HepG2 (cell line): ENCODE results near the gene AP4E1. TPM values are rescaled to one million over a fixed set of nuclear protein-coding genes. Genes with fewer than 3 reads are reported as not detected.

Experiments
- ATAC-seq: fragments of 200-7000 bp; cut with Tn5 transposase; 3 replicates; pipeline ENCODE4 v1.9.1; 2020; ENCODE audit warnings: mild to moderate bottlenecking, moderate library complexity
- BruUV-seq: library from RNA; stranded (reverse); fragments of 400-500 nt; replicated peaks from 2 replicates; lab custom pipeline; 2021; lab: Mats Ljungman, UMichigan
- CTCF ChIA-PET: fragments of 300-600 bp; formaldehyde crosslinking; extraction: SDS; loops from one replicate; lab custom pipeline; 2021; ENCODE audit warnings: low total read pairs, inconsistent platforms, low intra/inter-chr PET ratio; lab: Yijun Ruan, JAX
- POLR2A ChIA-PET: fragments of 350-600 bp; sonication (Branson Sonifier 250); formaldehyde crosslinking; loops from one replicate; lab custom pipeline; 2020; ENCODE audit warnings: antibody characterized with exemption, inconsistent platforms; lab: Yijun Ruan, JAX
- DNase-seq: peaks from one replicate; pipeline ENCODE4 v3.0.0-alpha.2; 2015; ENCODE audit warnings: low spot score
- FAIRE-seq: peaks from 3 replicates; lab custom pipeline; 2011; peaks lifted over from hg19 to GRCh38; lab: Jason Lieb, UNC
- H2AFZ ChIP-seq: one replicate; pipeline ENCODE4 v1.6.1; 2011; ENCODE audit warnings: low read length, inconsistent platforms
- H3K27ac ChIP-seq: fragments of 300-600 bp; 3 replicates; pipeline ENCODE4 v1.8.0; 2011; ENCODE audit warnings: mixed run types, mild to moderate bottlenecking, mixed read lengths, low read length, inconsistent platforms; ENCODE audit not compliant: insufficient read depth; ENCODE audit errors: extremely low read length
- H3K27me3 ChIP-seq, 2 experiments: fragments of 200-600 bp in 1 of 2; 2 replicates in 1 of 2; 3 replicates in 1 of 2; pipeline versions ENCODE4 v1.6.0 to v1.8.0; 2011; ENCODE audit warnings: low read length in 2 of 2, mild to moderate bottlenecking in 2 of 2, moderate library complexity in 2 of 2, inconsistent platforms in 1 of 2; ENCODE audit not compliant: insufficient read depth in 2 of 2, control insufficient read depth in 1 of 2
- H3K36me3 ChIP-seq, 2 experiments: fragments of 200-600 bp in 1 of 2; replicated peaks in 1 of 2; 2 replicates in 1 of 2; 3 replicates in 1 of 2; pipeline versions ENCODE4 v1.5.1 to v1.8.0; 2011; ENCODE audit warnings: low read length in 2 of 2, inconsistent platforms in 1 of 2; ENCODE audit not compliant: insufficient read depth in 2 of 2, control insufficient read depth in 1 of 2
- H3K4me1 ChIP-seq: 2 replicates; pipeline ENCODE4 v1.5.1; 2012; ENCODE audit warnings: low read length, inconsistent platforms; ENCODE audit not compliant: insufficient read depth
- H3K4me2 ChIP-seq: 2 replicates; pipeline ENCODE4 v1.6.0; 2011; ENCODE audit warnings: low read depth, low read length, inconsistent platforms
- H3K4me3 ChIP-seq, 3 experiments: fragments of 200-600 bp in 1 of 3; sonication (generic), shearing (Covaris generic) in 1 of 3; replicated peaks in 1 of 3; 2 replicates each; pipeline ENCODE4 v1.5.1; 2011 to 2016; ENCODE audit warnings: low read length in 3 of 3, inconsistent platforms in 2 of 3, low read depth in 2 of 3, mild to moderate bottlenecking in 2 of 3, control low read depth in 1 of 3, mixed read lengths in 1 of 3; ENCODE audit not compliant: insufficient read depth in 1 of 3
- H3K79me2 ChIP-seq: one replicate; pipeline ENCODE4 v1.6.1; 2011; ENCODE audit warnings: low read length, inconsistent platforms; ENCODE audit not compliant: insufficient read depth
- H3K9ac ChIP-seq: 2 replicates; pipeline ENCODE4 v1.6.0; 2011; ENCODE audit warnings: mild to moderate bottlenecking, low read depth, low read length, inconsistent platforms; ENCODE audit not compliant: insufficient read depth
- H3K9me3 ChIP-seq: 2 replicates; pipeline ENCODE4 v1.5.1; 2012; ENCODE audit warnings: mild to moderate bottlenecking, low read length
- H4K20me1 ChIP-seq: 2 replicates; pipeline ENCODE4 v1.6.0; 2011; ENCODE audit warnings: inconsistent platforms, mild to moderate bottlenecking, low read length, moderate library complexity; ENCODE audit not compliant: insufficient read depth
- KDM5A ChIP-seq: fragments of 200-600 bp; sonication (generic); IDR thresholded peaks from 2 replicates; pipeline ENCODE4 v1.7.0; 2018; ENCODE audit warnings: antibody characterized with exemption, mild to moderate bottlenecking, low read length, borderline replicate concordance
- NCOR1 ChIP-seq: fragments of 200-600 bp; sonication (generic); IDR thresholded peaks from 2 replicates; pipeline ENCODE4 v1.7.0; 2017; ENCODE audit warnings: antibody characterized with exemption, low read length, borderline replicate concordance
- NFYB ChIP-seq: sonication (generic); formaldehyde crosslinking; IDR thresholded peaks from 2 replicates; pipeline ENCODE4 v1.4.0; 2020; ENCODE audit warnings: missing genetic modification reagents
- SMARCC2 ChIP-seq: fragments of 450-650 bp; IDR thresholded peaks from 2 replicates; pipeline ENCODE4 v1.6.1; 2017; ENCODE audit warnings: antibody characterized with exemption, mild to moderate bottlenecking
- ZNF770 ChIP-seq: sonication (generic); formaldehyde crosslinking; IDR thresholded peaks from 2 replicates; pipeline ENCODE4 v1.5.0; 2020; ENCODE audit warnings: mild to moderate bottlenecking, missing genetic modification reagents
- WGBS: methylation state at CpG from one replicate; pipeline ENCODE4 v1.1.6; 2017; ENCODE audit warnings: low lambda C conversion rate; 5-methylcytosine and 5-hydroxymethylcytosine counted together
- in situ Hi-C: cut with HindIII; loops from 2 replicates; pipeline ENCODE4 v1.10.0; 2017; ENCODE audit warnings: low pct_unique_long_range_greater_than_20kb; ENCODE audit not compliant: extremely low pct_ligation_motif_present
- intact Hi-C: fragments of 100-400 bp; cut with micrococcal nuclease; formaldehyde crosslinking; loops from one replicate; pipeline ENCODE4 v1.10.0; 2022; ENCODE audit not compliant: unreplicated experiment
- polyA plus RNA-seq, 8 experiments: library from polyadenylated mRNA; depleted of rRNA in 3 of 8; stranded (reverse) in 7 of 8; unstranded in 1 of 8; fragments of >200 nt; fragmentation: Illumina TruSeq in 4 of 8; extraction: Trizol in 4 of 8; gene quantifications; 2 replicates each; pipeline versions ENCODE4 v1.2.1 to v1.2.3, GENCODE V29; 2011 to 2016; ENCODE audit warnings: low read depth in 4 of 8, missing spikeins in 1 of 8, mixed read lengths in 1 of 8; ENCODE audit not compliant: insufficient read depth in 1 of 8
- total RNA-seq, 5 experiments: library from RNA; depleted of rRNA; stranded (reverse); fragments of >200 nt; fragmentation: Illumina TruSeq; extraction: Trizol; gene quantifications; 2 replicates each; pipeline ENCODE4 v1.2.3, GENCODE V29; 2016; ENCODE audit warnings: low read depth in 1 of 5

The AP4E1 gene
- total and polyA plus RNA-seq, 2 of the 13 experiments (the other 11 are each of a cell fraction or from before 2014, with no cell fraction given), result 2.2 to 7.8 TPM

GRCh38 chr15:51023499-51023898, 115.0 kb downstream of the AP4E1 start (continued):
- TF ChIP-seq NCOR1 (no peak), NFYB (CRISPR knock-in tag) (no peak), SMARCC2 (no peak)
- TF ChIP-seq, all 625 proteins: peak for 0

DNA sequence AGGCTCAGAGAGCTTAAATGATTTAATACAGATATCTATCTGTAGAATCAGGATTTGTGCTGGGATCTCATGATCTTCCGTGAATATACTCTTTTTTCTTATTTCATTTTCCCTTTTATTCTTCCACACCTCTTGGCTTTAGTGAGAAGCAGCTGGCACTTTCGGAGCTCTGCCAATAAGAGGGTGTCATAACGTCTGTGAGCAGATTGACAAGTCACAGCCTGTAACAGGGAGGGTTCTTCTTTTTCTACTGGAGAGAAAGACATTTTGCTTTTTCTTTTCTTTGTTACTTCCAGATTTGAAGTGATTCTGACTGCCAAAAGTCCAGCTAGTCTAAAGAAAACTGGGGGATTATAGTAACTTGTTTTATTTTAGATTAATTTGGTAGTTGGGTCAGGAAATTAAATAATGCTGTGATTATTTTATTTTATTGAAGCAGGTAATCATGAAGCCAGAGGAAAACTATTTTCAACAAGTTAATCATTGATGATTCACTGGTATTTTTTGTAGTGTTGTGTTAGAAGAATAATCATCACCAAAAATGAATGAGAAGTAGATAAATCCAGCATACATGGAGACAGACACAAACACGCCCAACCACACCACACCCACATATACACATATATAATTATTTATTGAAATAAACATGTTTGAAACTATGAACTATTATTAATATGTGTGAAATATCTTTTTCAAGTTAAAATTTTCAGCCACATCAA, 116.4 kb downstream of the AP4E1 start:
- no peak overlapping the region for H3K27ac ChIP-seq

More for the DNA sequence above, 116.4 kb downstream of the AP4E1 start:
- no TSS peak for BruUV-seq
- FAIRE-seq (no peak), ATAC-seq (no peak), DNase-seq (no peak)
- H3K9ac ChIP-seq, result no peak overlapping the region
- no peaks in the 10 kb centered on the region for H3K79me2 ChIP-seq
- no peak overlapping the region for H2AFZ ChIP-seq
- H3K9me3 ChIP-seq, result no peaks in the 10 kb centered on the region
- no peaks in the 10 kb centered on the region for H4K20me1 ChIP-seq
- no peak for TF ChIP-seq KDM5A
- no peak for TF ChIP-seq ZNF770 (CRISPR knock-in tag)
- H3K4me3 ChIP-seq, result no peak overlapping the region
- in situ Hi-C loops (no loop called here), intact Hi-C loops (no loop called here)
- 80% methylated on average over 4 of the region's 4 CpGs for WGBS
- H3K27me3 ChIP-seq, result no peaks in the 10 kb centered on the region
- no peak overlapping the region for H3K4me2 ChIP-seq
- H3K36me3 ChIP-seq, result no peaks in the 10 kb centered on the region
- POLR2A ChIA-PET, result no interaction called here
- no peaks in the 10 kb centered on the region for H3K4me1 ChIP-seq
- CTCF ChIA-PET, result no interaction called here
